HEK293T (cell line): Measurements from ENCODE around the gene METAP1D.

Experiments
- ELF4 ChIP-seq: fragments of 450-650 bp; IDR thresholded peaks from 2 replicates; pipeline ENCODE4 v1.6.1; 2017; ENCODE audit warnings: antibody characterized with exemption
- FOXA1 ChIP-seq: fragments of 450-650 bp; IDR thresholded peaks from 2 replicates; pipeline ENCODE4 v1.6.1; 2016; ENCODE audit warnings: mild to moderate bottlenecking
- FOXK2 ChIP-seq: fragments of 450-650 bp; IDR thresholded peaks from 2 replicates; pipeline ENCODE4 v1.6.1; 2016; ENCODE audit warnings: mild to moderate bottlenecking
- FOXM1 ChIP-seq: fragments of 450-650 bp; IDR thresholded peaks from 2 replicates; pipeline ENCODE4 v1.6.1; 2017; ENCODE audit warnings: mild to moderate bottlenecking, borderline replicate concordance
- TARDBP ChIP-seq: fragments of 450-650 bp; IDR thresholded peaks from 2 replicates; pipeline ENCODE4 v1.6.1; 2016

- TF ChIP-seq ELF4 (no peak), TARDBP (no peak), FOXK2 (no peak), FOXM1 (no peak), FOXA1 (no peak)
These were observed 84.1 kb downstream of the METAP1D start for GRCh38 chr2:172083628-172084394.
